HepG2 (cell line): ENCODE data around the gene IKBIP. TPM values are rescaled to one million over a fixed set of nuclear protein-coding genes. Genes with fewer than 3 reads are reported as not detected.

Experiments
- ATF6 ChIP-seq: sonication (generic); formaldehyde crosslinking; conservative IDR thresholded peaks from 2 replicates; pipeline ENCODE4 v1.4.0; 2020; ENCODE audit warnings: missing genetic modification reagents
- BCL3 ChIP-seq: sonication (generic); formaldehyde crosslinking; IDR thresholded peaks from 2 replicates; pipeline ENCODE4 v1.5.1; 2020; ENCODE audit warnings: mild to moderate bottlenecking, missing genetic modification reagents, moderate library complexity
- CBX1 ChIP-seq: IDR thresholded peaks from one replicate; pipeline ENCODE4 v1.6.1; 2016; ENCODE audit warnings: antibody characterized with exemption, low read depth
- GABPA ChIP-seq, 2 experiments: IDR thresholded peaks; 2 replicates each; pipeline ENCODE4 v1.6.1; 2011 to 2016; ENCODE audit warnings: low read depth in 2 of 2, low read length in 1 of 2, missing biosample characterization in 1 of 2, missing genetic modification characterization in 1 of 2
- ISX ChIP-seq: sonication (generic); formaldehyde crosslinking; conservative IDR thresholded peaks from 2 replicates; pipeline ENCODE4 v1.5.0; 2020; ENCODE audit warnings: missing genetic modification reagents
- KAT2B ChIP-seq: fragments of 150-350 bp; IDR thresholded peaks from 2 replicates; pipeline ENCODE4 v1.6.1; 2014; ENCODE audit warnings: low read depth, low read length, borderline replicate concordance
- KLF15 ChIP-seq: sonication (generic); formaldehyde crosslinking; IDR thresholded peaks from 2 replicates; pipeline ENCODE4 v1.8.1; 2023; ENCODE audit warnings: borderline replicate concordance, mild to moderate bottlenecking, inconsistent platforms, missing genetic modification reagents, mixed read lengths
- KLF6 ChIP-seq: IDR thresholded peaks from 2 replicates; pipeline ENCODE4 v1.8.0; 2016; ENCODE audit warnings: missing biosample characterization, missing genetic modification reagents
- KLF9 ChIP-seq: IDR thresholded peaks from 2 replicates; pipeline ENCODE4 v1.6.1; 2016; ENCODE audit warnings: low read depth
- MAZ ChIP-seq, 2 experiments: sonication (generic) in 1 of 2; formaldehyde crosslinking in 1 of 2; IDR thresholded peaks; 2 replicates each; pipeline versions ENCODE4 v1.5.0 to v1.6.1; 2012 to 2020; ENCODE audit warnings: low read depth in 2 of 2, mild to moderate bottlenecking in 2 of 2, borderline replicate concordance in 1 of 2, improper control_type of control experiment in 1 of 2, low read length in 1 of 2, missing genetic modification reagents in 1 of 2, moderate library complexity in 1 of 2
- MIER3 ChIP-seq: IDR thresholded peaks from 2 replicates; pipeline ENCODE4 v1.6.1; 2016; ENCODE audit warnings: missing compliant biosample characterization, borderline replicate concordance
- NFYB ChIP-seq: sonication (generic); formaldehyde crosslinking; IDR thresholded peaks from 2 replicates; pipeline ENCODE4 v1.4.0; 2020; ENCODE audit warnings: missing genetic modification reagents
- NR2F1 ChIP-seq, 2 experiments: fragments of 450-650 bp in 1 of 2; formaldehyde crosslinking in 1 of 2; IDR thresholded peaks; 2 replicates each; pipeline versions ENCODE4 v1.5.0 to v1.6.1; 2016 to 2020; ENCODE audit warnings: mild to moderate bottlenecking in 1 of 2, missing compliant biosample characterization in 1 of 2, missing genetic modification reagents in 1 of 2, moderate library complexity in 1 of 2
- SCMH1 ChIP-seq: sonication (generic); formaldehyde crosslinking; IDR thresholded peaks from 2 replicates; pipeline ENCODE4 v1.9.0; 2021; ENCODE audit warnings: missing genetic modification reagents, mild to moderate bottlenecking, borderline replicate concordance
- STAG1 ChIP-seq: sonication (generic); formaldehyde crosslinking; IDR thresholded peaks from 2 replicates; pipeline ENCODE4 v1.4.0; 2020; ENCODE audit warnings: missing genetic modification reagents
- TFDP1 ChIP-seq: IDR thresholded peaks from 2 replicates; pipeline ENCODE4 v1.6.1; 2016; ENCODE audit warnings: missing compliant biosample characterization, missing genetic modification reagents, borderline replicate concordance
- THAP11 ChIP-seq: IDR thresholded peaks from 2 replicates; pipeline ENCODE4 v1.6.1; 2016; ENCODE audit warnings: missing biosample characterization, missing genetic modification reagents
- ZBTB7B ChIP-seq: sonication (generic); formaldehyde crosslinking; IDR thresholded peaks from 2 replicates; pipeline ENCODE4 v1.4.0; 2020; ENCODE audit warnings: missing genetic modification reagents
- ZFP36 ChIP-seq: fragments of 150-350 bp; IDR thresholded peaks from 2 replicates; pipeline ENCODE4 v1.6.1; 2018; ENCODE audit warnings: borderline replicate concordance, low read length, low read depth; ENCODE audit not compliant: partially characterized antibody
- ZNF253 ChIP-seq: sonication (generic); formaldehyde crosslinking; IDR thresholded peaks from 2 replicates; pipeline ENCODE4 v1.8.0; 2022; ENCODE audit warnings: mild to moderate bottlenecking, missing genetic modification reagents, borderline replicate concordance
- ZNF263 ChIP-seq: sonication (generic); formaldehyde crosslinking; IDR thresholded peaks from 2 replicates; pipeline ENCODE4 v1.4.0; 2020; ENCODE audit warnings: missing genetic modification reagents
- ZNF570 ChIP-seq: sonication (generic); formaldehyde crosslinking; IDR thresholded peaks from 2 replicates; pipeline ENCODE4 v1.4.0; 2020; ENCODE audit warnings: mild to moderate bottlenecking, missing genetic modification reagents, borderline replicate concordance
- ZNF597 ChIP-seq: sonication (generic); formaldehyde crosslinking; IDR thresholded peaks from 2 replicates; pipeline ENCODE4 v1.5.0; 2020; ENCODE audit warnings: missing genetic modification reagents
- ZNF737 ChIP-seq: sonication (generic); formaldehyde crosslinking; IDR thresholded peaks from 2 replicates; pipeline ENCODE4 v1.5.0; 2020; ENCODE audit warnings: missing genetic modification reagents, mild to moderate bottlenecking, borderline replicate concordance
- polyA plus RNA-seq, 8 experiments: library from polyadenylated mRNA; depleted of rRNA in 3 of 8; stranded (reverse) in 7 of 8; unstranded in 1 of 8; fragments of >200 nt; fragmentation: Illumina TruSeq in 4 of 8; extraction: Trizol in 4 of 8; gene quantifications; 2 replicates each; pipeline versions ENCODE4 v1.2.1 to v1.2.3, GENCODE V29; 2011 to 2016; ENCODE audit warnings: low read depth in 4 of 8, missing spikeins in 1 of 8, mixed read lengths in 1 of 8; ENCODE audit not compliant: insufficient read depth in 1 of 8
- total RNA-seq, 5 experiments: library from RNA; depleted of rRNA; stranded (reverse); fragments of >200 nt; fragmentation: Illumina TruSeq; extraction: Trizol; gene quantifications; 2 replicates each; pipeline ENCODE4 v1.2.3, GENCODE V29; 2016; ENCODE audit warnings: low read depth in 1 of 5

IKBIP gene
- total and polyA plus RNA-seq, 2 of the 13 experiments (the other 11 are each of a cell fraction or from before 2014, with no cell fraction given), result 20.0 to 55.5 TPM

GRCh38 chr12:98593351-98594049 lies 51.1 kb downstream of the IKBIP start, which contains the start of gene SLC25A3 (continued):
- peak; percentile 93 for TF ChIP-seq TFDP1 (CRISPR knock-in tag)
- TF ChIP-seq STAG1 (CRISPR knock-in tag), result 0 out of 2 replicates have a peak, but pooled peaks have one; percentile 2
- peak; percentile 22; the same call in 1 of the 2 replicates for TF ChIP-seq ZBTB7B (CRISPR knock-in tag)
- TF ChIP-seq ZNF253 (CRISPR knock-in tag), result peak; percentile 55; the same call in 1 of the 2 replicates
- TF ChIP-seq MAZ (IDR thresholded peaks at IDR 0.05; ENCODE audit: borderline replicate concordance, low read depth, low read length), result no peak
- TF ChIP-seq MAZ (CRISPR knock-in tag; IDR thresholded peaks at IDR 0.05; ENCODE audit: low read depth), result peak; percentile 73; the same call in 1 of the 2 replicates
- no peak for TF ChIP-seq ZNF737 (CRISPR knock-in tag)
- TF ChIP-seq GABPA (IDR thresholded peaks at IDR 0.05; ENCODE audit: low read depth, low read length), result peak; percentile 60
- TF ChIP-seq GABPA (CRISPR knock-in tag; IDR thresholded peaks at IDR 0.05; ENCODE audit: low read depth), result peak; percentile 85
- peak; percentile 78 for TF ChIP-seq ZNF263 (CRISPR knock-in tag)
- TF ChIP-seq MIER3 (CRISPR knock-in tag), result peak; percentile 48; the same call in 1 of the 2 replicates
- no peak for TF ChIP-seq NR2F1 (CRISPR knock-in tag; IDR thresholded peaks at IDR 0.05)
- peak; percentile 94 for TF ChIP-seq KLF6 (CRISPR knock-in tag)
- peak; percentile 91 for TF ChIP-seq THAP11 (CRISPR knock-in tag)
- TF ChIP-seq NFYB, result peak; percentile 89
- no peak for TF ChIP-seq CBX1
- no peak for TF ChIP-seq BCL3 (CRISPR knock-in tag)
- no peak for TF ChIP-seq SCMH1 (CRISPR knock-in tag)
- TF ChIP-seq KAT2B, result no peak
- TF ChIP-seq ISX (CRISPR knock-in tag), result 0 out of 2 replicates have a peak, but pooled peaks have one; percentile 68
- TF ChIP-seq KLF15 (CRISPR knock-in tag), result peak; percentile 63; the same call in 1 of the 2 replicates
- no peak for TF ChIP-seq KLF9
- TF ChIP-seq ZNF570 (CRISPR knock-in tag), result no peak
- peak; percentile 83 for TF ChIP-seq ATF6
- TF ChIP-seq ZNF597 (CRISPR knock-in tag), result no peak
- TF ChIP-seq ZFP36, result no peak
